GM12801 (cell line): ENCODE results near the gene CCDC88A.

ENCODE experiments used
- TF ChIP-seq, protein P1 (sequence below): IDR thresholded peaks from one replicate; pipeline ENCODE4 v1.5.1; 2011; ENCODE audit warnings: control low read depth; ENCODE audit not compliant: insufficient read length; ENCODE audit errors: extremely low read depth

CCDC88A gene

DNA sequence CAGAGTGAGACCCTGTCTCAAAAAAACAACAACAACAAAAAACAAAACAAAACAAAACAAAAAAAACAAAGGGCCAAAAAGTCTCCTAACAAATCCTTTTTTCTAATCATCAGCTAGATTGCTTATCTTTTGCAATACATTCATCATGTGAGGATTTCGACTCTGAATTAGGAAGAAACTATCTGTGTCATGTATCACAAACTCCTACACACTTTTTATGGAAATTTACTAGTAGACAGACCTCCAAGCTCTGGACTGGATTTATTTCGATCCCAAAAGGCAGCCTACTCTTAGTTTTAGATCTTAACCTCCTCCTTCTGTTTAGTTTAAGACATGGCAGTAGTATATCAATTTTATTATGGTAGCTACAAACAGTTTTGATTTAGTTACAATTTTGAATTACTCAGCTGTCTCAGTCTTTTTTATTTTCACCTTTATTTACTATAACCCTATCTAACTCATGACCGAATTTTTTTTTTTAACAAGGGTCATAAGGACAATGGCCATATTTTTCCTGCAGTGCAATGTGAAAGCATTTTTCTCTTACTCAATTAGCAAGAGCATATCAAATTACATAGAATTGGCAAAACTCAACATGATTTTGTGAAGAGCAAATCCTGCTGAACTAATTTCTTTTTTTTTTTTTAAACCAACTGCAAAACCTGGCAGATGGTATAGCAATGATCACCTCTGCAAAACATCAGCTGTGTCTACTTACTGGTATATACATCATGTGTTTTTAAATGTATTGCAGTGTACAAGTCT, 10.7 kb upstream of the CCDC88A start:
- TF ChIP-seq, protein P1, sequence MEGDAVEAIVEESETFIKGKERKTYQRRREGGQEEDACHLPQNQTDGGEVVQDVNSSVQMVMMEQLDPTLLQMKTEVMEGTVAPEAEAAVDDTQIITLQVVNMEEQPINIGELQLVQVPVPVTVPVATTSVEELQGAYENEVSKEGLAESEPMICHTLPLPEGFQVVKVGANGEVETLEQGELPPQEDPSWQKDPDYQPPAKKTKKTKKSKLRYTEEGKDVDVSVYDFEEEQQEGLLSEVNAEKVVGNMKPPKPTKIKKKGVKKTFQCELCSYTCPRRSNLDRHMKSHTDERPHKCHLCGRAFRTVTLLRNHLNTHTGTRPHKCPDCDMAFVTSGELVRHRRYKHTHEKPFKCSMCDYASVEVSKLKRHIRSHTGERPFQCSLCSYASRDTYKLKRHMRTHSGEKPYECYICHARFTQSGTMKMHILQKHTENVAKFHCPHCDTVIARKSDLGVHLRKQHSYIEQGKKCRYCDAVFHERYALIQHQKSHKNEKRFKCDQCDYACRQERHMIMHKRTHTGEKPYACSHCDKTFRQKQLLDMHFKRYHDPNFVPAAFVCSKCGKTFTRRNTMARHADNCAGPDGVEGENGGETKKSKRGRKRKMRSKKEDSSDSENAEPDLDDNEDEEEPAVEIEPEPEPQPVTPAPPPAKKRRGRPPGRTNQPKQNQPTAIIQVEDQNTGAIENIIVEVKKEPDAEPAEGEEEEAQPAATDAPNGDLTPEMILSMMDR = no peak

DNA sequence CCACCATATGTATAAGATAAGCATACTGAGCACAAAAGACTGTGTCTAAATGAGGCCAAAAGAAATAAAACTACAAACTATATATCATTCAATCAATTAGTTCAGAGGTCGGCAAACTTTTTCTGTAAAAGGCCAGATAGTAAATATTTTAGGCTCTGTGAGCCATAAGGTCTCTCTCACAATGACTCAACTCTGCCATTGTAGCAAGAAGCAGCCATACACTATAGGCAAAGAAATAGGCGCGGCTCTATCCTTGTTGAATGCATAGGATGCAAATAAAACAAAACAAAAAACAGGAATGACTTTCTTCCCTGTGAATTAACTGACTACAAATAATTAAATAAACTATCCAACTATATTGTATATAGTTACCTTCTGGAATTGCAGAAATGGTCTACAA, 8.6 kb upstream of the CCDC88A start:
- TF ChIP-seq, protein P1 = no peak

DNA sequence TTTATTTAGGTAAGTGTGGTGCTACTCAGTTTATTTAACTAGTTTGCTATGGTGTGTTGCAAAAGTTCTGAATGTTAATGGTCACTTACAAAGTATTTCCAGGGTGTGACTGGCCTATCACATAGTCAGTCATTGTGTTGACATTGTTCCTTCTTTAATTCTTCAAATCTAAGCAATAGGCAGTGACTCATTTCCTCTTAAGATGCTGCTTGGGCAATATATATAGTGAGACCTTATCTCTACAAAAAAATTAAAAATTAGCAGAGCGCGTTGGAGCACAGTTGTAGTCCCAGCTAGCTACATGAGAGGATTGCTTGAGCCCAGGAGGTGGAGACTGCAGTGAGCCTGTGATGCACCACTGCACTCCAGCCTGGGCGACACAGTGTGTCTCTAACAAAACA, 5.8 kb upstream of the CCDC88A start:
- TF ChIP-seq, protein P1 = no peak

DNA sequence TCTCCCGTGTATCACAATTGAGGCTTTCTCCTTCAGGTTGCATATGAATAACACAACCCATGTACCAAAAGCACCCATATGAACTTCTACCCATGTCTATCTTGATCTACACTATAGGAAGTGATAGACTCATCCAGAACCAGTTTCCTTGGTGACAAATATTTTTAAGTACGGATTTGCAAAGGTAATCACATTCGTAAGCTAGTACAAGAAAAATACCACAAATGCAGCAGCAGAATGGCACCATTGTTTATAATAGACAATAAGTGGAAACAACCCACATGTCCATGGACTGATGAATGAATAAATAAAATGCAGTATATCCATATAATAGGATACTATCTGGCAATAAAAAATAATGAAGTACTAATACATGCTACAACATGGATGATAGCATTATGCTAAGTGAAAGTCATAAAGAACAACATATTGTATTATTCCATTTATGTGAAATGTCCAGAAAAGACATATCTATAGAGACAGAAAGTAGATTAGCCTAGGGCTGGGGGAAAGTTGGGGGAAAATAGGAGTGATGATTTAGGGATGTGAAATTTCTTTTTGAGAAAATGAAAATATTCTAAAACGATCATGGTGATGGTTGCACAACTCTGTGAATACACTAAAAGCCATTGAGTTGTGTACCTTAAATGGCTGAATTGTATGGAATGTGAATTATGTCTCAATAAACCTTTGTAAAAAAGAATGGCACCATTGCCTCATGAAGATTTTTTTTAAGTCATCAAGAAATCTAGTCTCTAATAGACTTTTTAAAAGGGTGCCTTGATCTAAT, 3.4 kb upstream of the CCDC88A start:
- TF ChIP-seq, protein P1 = no peak

DNA sequence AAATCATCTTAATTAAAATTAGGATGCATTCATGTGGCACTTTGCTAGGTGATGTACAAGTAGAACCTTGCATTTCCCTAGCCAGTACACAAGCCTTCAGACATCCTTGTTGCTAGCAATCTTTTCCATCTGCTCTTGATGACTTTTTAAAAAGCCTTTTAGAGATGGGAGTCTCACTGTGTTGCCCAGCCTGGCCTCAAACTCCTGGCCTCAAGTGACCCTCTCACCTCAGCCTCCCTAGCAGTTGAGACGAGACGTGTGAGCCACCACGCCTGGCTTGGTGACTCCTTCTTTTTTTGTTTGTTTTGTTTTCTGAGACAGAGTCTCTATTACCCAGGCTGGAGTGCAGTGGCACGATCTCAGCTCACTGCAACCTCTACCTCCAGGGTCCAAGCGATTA, 1.7 kb upstream of the CCDC88A start:
- TF ChIP-seq, protein P1 = no peak

DNA sequence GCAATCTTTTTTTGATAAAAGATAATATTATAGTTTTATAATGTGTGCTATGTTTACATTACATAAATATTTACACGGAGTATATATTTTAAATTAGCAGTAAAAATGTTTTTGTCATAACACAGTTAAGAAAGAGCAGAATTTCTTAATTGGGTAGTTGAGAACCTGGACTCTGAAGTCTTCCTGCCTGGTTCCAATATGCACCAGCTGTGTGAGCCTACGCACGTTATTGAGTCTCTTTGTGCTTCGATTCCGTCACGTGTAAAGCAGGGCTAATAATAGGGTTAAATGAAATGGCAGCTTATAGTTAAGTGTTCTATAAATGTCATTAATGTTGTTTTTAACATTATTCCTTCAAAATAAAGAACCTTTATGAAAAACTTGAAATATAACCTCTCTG, 1.2 kb upstream of the CCDC88A start:
- TF ChIP-seq, protein P1 = no peak

DNA sequence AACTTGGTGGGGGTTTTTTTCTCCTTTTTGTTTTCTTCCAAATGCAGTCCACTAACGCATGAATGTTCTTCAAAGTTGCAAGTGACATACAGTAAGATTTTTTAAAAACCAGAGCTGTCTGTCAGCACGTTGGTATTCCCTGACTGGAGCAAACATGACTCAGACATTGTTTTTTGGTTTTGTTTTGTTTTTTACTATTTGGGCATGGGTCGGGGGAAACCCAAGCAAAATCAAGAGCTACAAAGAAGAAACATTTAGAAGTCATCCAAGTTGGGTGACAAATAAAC, 726 bp upstream of the CCDC88A start:
- TF ChIP-seq, protein P1 = no peak
